NCI-H2029 treated with DMSO at 0.1 percent for 48 hours (cell line): Measurements from ENCODE around the gene MMUT.
"Not testable (repeated sequence)": the region's sequence is repeated elsewhere in the genome, so short reads cannot be mapped to it uniquely, and the experiment has no call there.

Experiments used
- DNase-seq: peaks from one replicate; lab custom pipeline; 2025; lab: John Stamatoyannopoulos, UW

MMUT gene

DNA sequence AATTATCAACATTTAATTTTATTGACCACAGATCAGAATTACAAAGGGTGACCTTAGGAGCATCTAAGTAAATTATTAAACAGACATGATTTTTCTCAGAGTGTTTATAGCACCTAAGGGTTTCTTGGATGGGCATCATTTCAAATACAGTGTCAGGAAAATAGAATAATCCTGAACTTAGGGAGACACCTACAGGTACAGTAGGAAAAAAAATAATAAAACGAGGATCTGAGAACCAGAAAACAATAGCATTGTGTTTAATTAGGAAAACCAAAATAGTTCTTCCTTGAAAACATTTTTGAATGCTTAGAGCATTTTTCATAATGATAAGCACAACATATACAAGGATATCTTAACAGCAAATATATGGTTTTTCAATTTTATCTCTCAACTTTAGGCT, 39.2 kb downstream of the MMUT start:
- DNase-seq = no peak

GRCh38 chr6:49416195-49416594, 46.9 kb downstream of the MMUT start:
- no peak for DNase-seq

DNA sequence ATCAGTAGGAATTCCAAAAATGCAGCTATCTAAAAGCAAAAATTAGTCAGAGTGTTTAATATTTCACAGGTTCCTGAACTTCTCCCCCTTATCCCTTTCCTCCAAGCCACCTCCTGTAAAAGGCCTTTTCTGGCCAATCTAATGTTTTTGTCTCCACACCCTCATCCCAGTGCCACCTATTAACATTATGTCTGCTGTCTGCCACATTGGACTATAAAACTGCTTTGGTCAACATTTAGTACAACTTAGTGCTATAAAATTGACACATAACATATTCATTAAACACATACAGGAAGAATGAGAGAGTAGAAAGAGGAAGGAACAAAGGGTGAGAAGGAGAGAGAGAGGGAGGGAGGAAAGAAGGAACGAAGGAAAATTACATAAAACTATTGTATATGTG, 47.7 kb downstream of the MMUT start:
- DNase-seq = no peak

GRCh38 chr6:49410564-49410963, 52.5 kb downstream of the MMUT start:
- no peak for DNase-seq

DNA sequence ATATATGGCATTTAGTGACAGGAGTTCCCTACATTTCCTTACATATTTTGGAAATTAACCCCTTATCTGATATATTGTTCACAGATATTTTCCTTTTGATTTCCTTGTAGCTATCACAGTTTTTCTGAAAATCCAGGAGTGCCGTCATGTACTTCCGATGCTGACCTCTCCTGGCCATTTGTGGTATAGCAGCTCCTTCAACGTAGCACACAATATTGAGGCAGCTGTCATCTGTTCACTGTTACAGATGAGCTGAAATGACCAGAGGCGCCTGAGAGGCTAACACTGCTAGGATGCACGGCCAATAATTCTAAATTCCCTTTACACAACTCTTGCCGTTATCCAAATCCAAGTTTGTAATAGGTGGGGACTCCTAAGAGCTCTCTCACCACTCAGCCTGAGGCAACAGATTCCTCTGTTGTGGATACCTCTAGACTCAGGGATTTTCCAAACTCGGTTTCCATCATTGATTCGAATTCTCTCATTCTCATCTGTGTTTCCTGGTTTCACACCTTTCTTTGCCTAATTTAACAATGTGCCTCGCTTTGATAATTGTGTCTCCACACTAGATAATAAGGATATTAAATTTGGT, 53.0 kb downstream of the MMUT start:
- peak; percentile 75 for DNase-seq

GRCh38 chr6:49406250-49406970, 56.6 kb downstream of the MMUT start:
- DNase-seq = no peak

GRCh38 chr6:49401063-49401462, 62.0 kb downstream of the MMUT start:
- no peak for DNase-seq

DNA sequence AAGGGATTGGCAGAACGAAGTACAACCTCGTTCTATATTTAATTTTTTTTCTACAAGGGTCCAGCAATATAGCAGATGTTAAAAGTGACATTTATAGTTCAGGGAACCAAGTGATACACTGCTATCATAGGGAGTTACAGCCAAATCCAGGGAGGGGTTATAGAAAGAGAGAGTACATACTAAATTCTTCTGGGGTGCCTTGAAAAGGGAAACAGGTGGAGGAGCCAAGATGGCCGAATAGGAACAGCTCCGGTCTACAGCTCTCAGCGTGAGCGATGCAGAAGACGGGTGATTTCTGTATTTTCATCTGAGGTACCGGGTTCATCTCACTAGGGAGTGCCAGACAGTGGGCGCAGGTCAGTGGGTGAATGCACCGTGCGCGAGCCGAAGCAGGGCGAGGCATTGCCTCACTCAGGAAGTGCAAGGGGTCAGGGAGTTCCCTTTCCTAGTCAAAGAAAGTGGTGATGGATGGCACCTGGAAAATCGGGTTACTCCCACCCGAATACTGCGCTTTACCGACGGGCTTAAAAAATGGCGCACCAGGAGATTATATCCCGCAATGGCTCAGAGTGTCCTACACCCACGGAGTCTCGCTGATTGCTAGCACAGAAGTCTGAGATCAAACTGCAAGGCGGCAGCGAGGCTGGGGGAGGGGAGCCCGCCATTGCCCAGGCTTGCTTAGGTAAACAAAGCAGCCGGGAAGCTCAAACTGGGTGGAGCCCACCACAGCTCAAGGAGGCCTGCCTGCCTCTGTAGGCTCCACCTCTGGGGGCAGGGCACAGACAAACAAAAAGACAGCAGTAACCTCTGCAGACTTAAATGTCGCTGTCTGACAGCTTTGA, 76.2 kb downstream of the MMUT start:
- not testable (repeated sequence) for DNase-seq

- DNase-seq = no peak
Observed at GRCh38 chr6:49384904-49385303, 78.1 kb downstream of the MMUT start.
